H9 (cell line): Measurements from ENCODE around the gene CPSF2. TPM values are rescaled to one million over a fixed set of nuclear protein-coding genes. Genes with fewer than 3 reads are reported as not detected.

Source experiments
- DNase-seq: peaks from one replicate; pipeline ENCODE4 v3.0.0-alpha.2; 2017
- H2AFZ ChIP-seq: one replicate; pipeline ENCODE4 v1.6.1; 2013; ENCODE audit warnings: mild to moderate bottlenecking, low read length, control low read depth, moderate library complexity
- H2AK5ac ChIP-seq: 2 replicates; pipeline ENCODE4 v1.6.1; 2013; ENCODE audit warnings: low read length, control low read depth, mixed read lengths; ENCODE audit not compliant: insufficient read length
- H2BK120ac ChIP-seq: one replicate; pipeline ENCODE4 v1.6.1; 2013; ENCODE audit warnings: low read depth, mild to moderate bottlenecking, low read length, control low read depth, inconsistent platforms; ENCODE audit not compliant: poor library complexity, severe bottlenecking
- H2BK12ac ChIP-seq: 2 replicates; pipeline ENCODE4 v1.6.1; 2013; ENCODE audit warnings: low read length, control low read depth, mixed read lengths, low read depth; ENCODE audit not compliant: insufficient read length
- H2BK15ac ChIP-seq: 2 replicates; pipeline ENCODE4 v1.6.1; 2013; ENCODE audit warnings: low read depth, low read length, control low read depth
- H2BK20ac ChIP-seq: one replicate; pipeline ENCODE4 v1.6.1; 2013; ENCODE audit warnings: low read depth, mild to moderate bottlenecking, low read length, control low read depth, inconsistent platforms; ENCODE audit not compliant: poor library complexity, severe bottlenecking
- H2BK5ac ChIP-seq: 2 replicates; pipeline ENCODE4 v1.6.1; 2013; ENCODE audit warnings: low read length, control low read depth, mixed read lengths; ENCODE audit not compliant: insufficient read length
- H3K14ac ChIP-seq: 2 replicates; pipeline ENCODE4 v1.6.1; 2013; ENCODE audit warnings: low read length, control low read depth; ENCODE audit not compliant: insufficient read depth
- H3K18ac ChIP-seq: 2 replicates; pipeline ENCODE4 v1.6.1; 2013; ENCODE audit warnings: low read depth, mild to moderate bottlenecking, mixed read lengths, low read length, control low read depth; ENCODE audit not compliant: insufficient read length
- H3K23ac ChIP-seq: 2 replicates; pipeline ENCODE4 v1.6.1; 2013; ENCODE audit warnings: low read length, control low read depth, mixed read lengths, low read depth; ENCODE audit not compliant: insufficient read length
- H3K23me2 ChIP-seq: 2 replicates; pipeline ENCODE4 v1.6.1; 2013; ENCODE audit warnings: low read depth, mild to moderate bottlenecking, mixed read lengths, low read length, control low read depth; ENCODE audit not compliant: insufficient read length, poor library complexity, severe bottlenecking
- H3K27ac ChIP-seq: 2 replicates; pipeline ENCODE4 v1.5.1; 2013; ENCODE audit warnings: low read length, control low read depth, mixed read lengths, low read depth; ENCODE audit not compliant: insufficient read length
- H3K27me3 ChIP-seq: 2 replicates; pipeline ENCODE4 v1.6.1; 2013; ENCODE audit warnings: low read length, control low read depth, inconsistent platforms; ENCODE audit not compliant: insufficient read depth
- H3K4ac ChIP-seq: 2 replicates; pipeline ENCODE4 v1.6.1; 2013; ENCODE audit warnings: low read depth, mild to moderate bottlenecking, control low read depth, inconsistent platforms, low read length, moderate library complexity
- H3K4me1 ChIP-seq: 2 replicates; pipeline ENCODE4 v1.6.1; 2013; ENCODE audit warnings: low read length, control low read depth, inconsistent platforms; ENCODE audit not compliant: insufficient read depth
- H3K4me2 ChIP-seq: 2 replicates; pipeline ENCODE4 v1.6.1; 2013; ENCODE audit warnings: low read length, control low read depth, mixed read lengths; ENCODE audit not compliant: insufficient read length, insufficient read depth
- H3K56ac ChIP-seq: 2 replicates; pipeline ENCODE4 v1.6.1; 2013; ENCODE audit warnings: low read depth, mild to moderate bottlenecking, mixed read lengths, low read length, control low read depth; ENCODE audit not compliant: insufficient read length
- H3K79me1 ChIP-seq: 2 replicates; pipeline ENCODE4 v1.6.1; 2013; ENCODE audit warnings: low read depth, mild to moderate bottlenecking, moderate library complexity, low read length, control low read depth, inconsistent platforms; ENCODE audit not compliant: insufficient read depth, poor library complexity, severe bottlenecking
- H3K79me2 ChIP-seq: 2 replicates; pipeline ENCODE4 v1.6.1; 2013; ENCODE audit warnings: low read length, control low read depth, inconsistent platforms; ENCODE audit not compliant: insufficient read depth
- H3K9ac ChIP-seq: 2 replicates; pipeline ENCODE4 v1.6.1; 2013; ENCODE audit warnings: low read length, control low read depth, mixed read lengths; ENCODE audit not compliant: insufficient read length; ENCODE audit errors: extremely low read depth
- H3K9me3 ChIP-seq: one replicate; pipeline ENCODE4 v1.6.1; 2013; ENCODE audit warnings: low read depth, low read length, inconsistent platforms; ENCODE audit not compliant: control insufficient read depth
- H3T11ph ChIP-seq: one replicate; pipeline ENCODE4 v1.6.1; 2013; ENCODE audit warnings: mild to moderate bottlenecking, low read length, control low read depth, inconsistent platforms
- H4K20me1 ChIP-seq: one replicate; pipeline ENCODE4 v1.6.1; 2013; ENCODE audit not compliant: control insufficient read depth, insufficient read length, insufficient read depth
- H4K5ac ChIP-seq: 2 replicates; pipeline ENCODE4 v1.6.1; 2013; ENCODE audit warnings: low read depth, mild to moderate bottlenecking, mixed read lengths, low read length, control low read depth; ENCODE audit not compliant: insufficient read length
- H4K8ac ChIP-seq: replicated peaks from 2 replicates; pipeline ENCODE4 v1.6.1; 2013; ENCODE audit warnings: low read length, control low read depth, mixed read lengths, low read depth; ENCODE audit not compliant: insufficient read length
- H4K91ac ChIP-seq: 2 replicates; pipeline ENCODE4 v1.6.1; 2013; ENCODE audit warnings: low read depth, mild to moderate bottlenecking, moderate library complexity, mixed read lengths, low read length, control low read depth; ENCODE audit not compliant: insufficient read length
- H3K27ac Mint-ChIP-seq, 3 experiments: 2 replicates in 2 of 3; 3 replicates in 1 of 3; pipeline ENCODE4 v1.8.0; 2020 to 2021; ENCODE audit warnings: mixed read lengths in 3 of 3, mild to moderate bottlenecking in 1 of 3, moderate library complexity in 1 of 3
- H3K27me3 Mint-ChIP-seq: 2 replicates; pipeline ENCODE4 v1.8.0; 2021; ENCODE audit warnings: low read depth, mild to moderate bottlenecking, moderate library complexity, mixed read lengths
- H3K36me3 Mint-ChIP-seq, 3 experiments: 2 replicates in 2 of 3; 3 replicates in 1 of 3; pipeline ENCODE4 v1.8.0; 2020 to 2021; ENCODE audit warnings: low read depth in 3 of 3, mixed read lengths in 3 of 3; ENCODE audit not compliant: insufficient read depth in 1 of 3
- H3K4me1 Mint-ChIP-seq, 2 experiments: 2 replicates each; pipeline ENCODE4 v1.8.0; 2020; ENCODE audit warnings: mixed read lengths in 2 of 2
- H3K4me3 Mint-ChIP-seq, 2 experiments: 2 replicates in 1 of 2; 3 replicates in 1 of 2; pipeline ENCODE4 v1.8.0; 2020 to 2021; ENCODE audit warnings: mild to moderate bottlenecking in 2 of 2, mixed read lengths in 2 of 2, moderate library complexity in 1 of 2
- H3K9me3 Mint-ChIP-seq, 2 experiments: 2 replicates in 1 of 2; 3 replicates in 1 of 2; pipeline ENCODE4 v1.8.0; 2020; ENCODE audit warnings: mild to moderate bottlenecking in 2 of 2, mixed read lengths in 2 of 2, moderate library complexity in 1 of 2
- CTCF ChIP-seq: fragments of 200-600 bp; sonication (generic); conservative IDR thresholded peaks from 3 replicates; pipeline ENCODE4 v1.8.0; 2021; ENCODE audit warnings: antibody characterized with exemption, mild to moderate bottlenecking
- WGBS: extraction: QIAGEN DNeasy Blood & Tissue Kit; methylation state at CpG from one replicate; pipeline ENCODE4 v1.1.7; 2013; ENCODE audit warnings: missing lambda C conversion rate, low lambda C conversion rate, mixed read lengths; ENCODE audit not compliant: insufficient read length; ENCODE audit errors: extremely low coverage; 5-methylcytosine and 5-hydroxymethylcytosine counted together
- total RNA-seq: library from RNA; stranded (reverse); gene quantifications from 2 replicates; pipeline ENCODE4 v1.2.1, GENCODE V29; 2021

The CPSF2 gene
- total RNA-seq, 1 experiment from 2014 or later: 108 TPM

- no peak overlapping the region for H3K4ac ChIP-seq
- no peaks in the 10 kb centered on the region for H3K4me1 Mint-ChIP-seq
- no peak overlapping the region for H3K18ac ChIP-seq
- H3K79me2 ChIP-seq: no peaks in the 10 kb centered on the region
- H2AFZ ChIP-seq: no peak overlapping the region
- H3K27me3 Mint-ChIP-seq: no peaks in the 10 kb centered on the region
- no peak overlapping the region for H2BK5ac ChIP-seq
- H2BK12ac ChIP-seq: no peak overlapping the region
- H3K56ac ChIP-seq: no peak overlapping the region
- DNase-seq: no peak
- H2BK15ac ChIP-seq: no peak overlapping the region
- H3K23me2 ChIP-seq: no peaks in the 10 kb centered on the region
- no peak overlapping the region for H3K27ac Mint-ChIP-seq
- H2BK120ac ChIP-seq: no peak overlapping the region
- H3K14ac ChIP-seq: no peak overlapping the region
- H4K8ac ChIP-seq: no peak overlapping the region
- H4K5ac ChIP-seq: no peak overlapping the region
- peaks cover 39 to 87% (median 69%) of the 10 kb centered on the region in 3 experiments; a peak in 6 of 7 replicates for H3K36me3 Mint-ChIP-seq
- no peaks in the 10 kb centered on the region for H3K9me3 ChIP-seq
- no peak overlapping the region for H3T11ph ChIP-seq
- H4K91ac ChIP-seq: no peak overlapping the region
- no peaks in the 10 kb centered on the region for H3K4me1 ChIP-seq
- no peak overlapping the region for H2AK5ac ChIP-seq
- no peaks in the 10 kb centered on the region for H3K9me3 Mint-ChIP-seq
- no CpG with 5 or more reads among the region's 2 CpGs for WGBS
- no peak overlapping the region for H3K4me2 ChIP-seq
- no peak overlapping the region for H3K4me3 Mint-ChIP-seq
- H3K79me1 ChIP-seq: no peaks in the 10 kb centered on the region
- no peak overlapping the region for H2BK20ac ChIP-seq
- no peak overlapping the region for H3K27ac ChIP-seq
- no peak for TF ChIP-seq CTCF
- no peaks in the 10 kb centered on the region for H3K27me3 ChIP-seq
- H4K20me1 ChIP-seq: no peaks in the 10 kb centered on the region
- no peak overlapping the region for H3K23ac ChIP-seq
- no peak overlapping the region for H3K9ac ChIP-seq
Observed at GRCh38 chr14:92144708-92145107, 22.9 kb downstream of the CPSF2 start.
